Left forelimb (tissue), 1 donor: ENCODE results near the gene MFSD6.

ENCODE experiments used
- DNase-seq: peaks from one replicate; pipeline ENCODE4 v3.0.0-alpha.2; 2018; ENCODE audit warnings: low spot score

The MFSD6 gene

GRCh38 chr2:190532581-190532980 is 124.4 kb downstream of the MFSD6 start:
- DNase-seq = no peak

GRCh38 chr2:190533175-190533967 is 125.2 kb downstream of the MFSD6 start:
- no peak for DNase-seq

GRCh38 chr2:190533968-190534309 is 125.8 kb downstream of the MFSD6 start:
- DNase-seq = no peak

- DNase-seq = peak; percentile 91
Observed at GRCh38 chr2:190534310-190535120, 126.4 kb downstream of the MFSD6 start, which contains the start of gene NEMP2. Gene NEMP2, minus strand, starts transcription at chr2:190534722. Its CDS starts 67 bp downstream, at chr2:190534655.

- no peak for DNase-seq
Observed at GRCh38 chr2:190535121-190535439, 126.9 kb downstream of the MFSD6 start.

- DNase-seq = no peak
Observed at GRCh38 chr2:190535586-190535985, 127.4 kb downstream of the MFSD6 start.

- DNase-seq = no peak
Observed at GRCh38 chr2:190537765-190538164, 129.6 kb downstream of the MFSD6 start.

- DNase-seq = no peak
Observed at GRCh38 chr2:190538201-190538600, 130.0 kb downstream of the MFSD6 start.

GRCh38 chr2:190540048-190540447 is 131.9 kb downstream of the MFSD6 start:
- no peak for DNase-seq

GRCh38 chr2:190545093-190545492 is 136.9 kb downstream of the MFSD6 start:
- no peak for DNase-seq

- no peak for DNase-seq
Observed at GRCh38 chr2:190545555-190546385, 137.6 kb downstream of the MFSD6 start.

- no peak for DNase-seq
Observed at GRCh38 chr2:190546734-190547133, 138.6 kb downstream of the MFSD6 start.

GRCh38 chr2:190547886-190548285 is 139.7 kb downstream of the MFSD6 start:
- no peak for DNase-seq

GRCh38 chr2:190550137-190550536 is 142.0 kb downstream of the MFSD6 start:
- DNase-seq = no peak
